HG03159 (cell line): ENCODE results near the gene ST8SIA5.

ENCODE experiments used
- ATAC-seq: cut with Tn5 transposase; IDR thresholded peaks from one replicate; pipeline ENCODE4 v1.9.1; 2021; ENCODE audit warnings: mild to moderate bottlenecking, moderate library complexity; ENCODE audit not compliant: unreplicated experiment

Gene ST8SIA5

GRCh38 chr18:46740046-46740445 is 16.8 kb downstream of the ST8SIA5 start:
- ATAC-seq = no peak

GRCh38 chr18:46738491-46738890 is 18.4 kb downstream of the ST8SIA5 start:
- no peak for ATAC-seq

- no peak for ATAC-seq
These were observed 20.1 kb downstream of the ST8SIA5 start for GRCh38 chr18:46736736-46737135.

GRCh38 chr18:46736135-46736534 is 20.7 kb downstream of the ST8SIA5 start:
- ATAC-seq = no peak

- ATAC-seq = no peak
These were observed 21.9 kb downstream of the ST8SIA5 start for GRCh38 chr18:46734981-46735380.

- no peak for ATAC-seq
These were observed 23.0 kb downstream of the ST8SIA5 start for GRCh38 chr18:46733872-46734271.

- ATAC-seq = no peak
These were observed 24.1 kb downstream of the ST8SIA5 start for GRCh38 chr18:46732801-46733200.

GRCh38 chr18:46732201-46732600 is 24.7 kb downstream of the ST8SIA5 start:
- ATAC-seq = no peak

GRCh38 chr18:46731316-46731715 is 25.5 kb downstream of the ST8SIA5 start:
- ATAC-seq = no peak

GRCh38 chr18:46728219-46728930 is 28.5 kb downstream of the ST8SIA5 start:
- ATAC-seq = no peak

- no peak for ATAC-seq
These were observed 29.7 kb downstream of the ST8SIA5 start for GRCh38 chr18:46727177-46727576.

- no peak for ATAC-seq
These were observed 31.5 kb downstream of the ST8SIA5 start for GRCh38 chr18:46725310-46725709.

- ATAC-seq = no peak
These were observed 32.9 kb downstream of the ST8SIA5 start for GRCh38 chr18:46723856-46724415.

GRCh38 chr18:46722051-46722450 is 34.8 kb downstream of the ST8SIA5 start:
- ATAC-seq = no peak

GRCh38 chr18:46721331-46721730 is 35.5 kb downstream of the ST8SIA5 start:
- no peak for ATAC-seq

GRCh38 chr18:46720521-46720920 is 36.3 kb downstream of the ST8SIA5 start:
- no peak for ATAC-seq

GRCh38 chr18:46720092-46720491 is 36.8 kb downstream of the ST8SIA5 start:
- no peak for ATAC-seq

GRCh38 chr18:46719388-46719787 is 37.5 kb downstream of the ST8SIA5 start:
- ATAC-seq = no peak

- ATAC-seq = no peak
These were observed 38.1 kb downstream of the ST8SIA5 start for GRCh38 chr18:46718501-46719341.

GRCh38 chr18:46716827-46717226 is 40.0 kb downstream of the ST8SIA5 start:
- no peak for ATAC-seq

- no peak for ATAC-seq
These were observed 40.5 kb downstream of the ST8SIA5 start for GRCh38 chr18:46716336-46716735.

- ATAC-seq = no peak
These were observed 41.8 kb downstream of the ST8SIA5 start for GRCh38 chr18:46715062-46715461.
